GM23248 (cell line): ENCODE data around the gene ZNF41.

Experiments used
- EZH2 ChIP-seq: fragments of 200-600 bp; sonication (generic); IDR thresholded peaks from 2 replicates; pipeline ENCODE4 v1.6.1; 2018; ENCODE audit warnings: antibody characterized with exemption, mild to moderate bottlenecking; ENCODE audit not compliant: insufficient read depth, poor library complexity, severe bottlenecking
- EZH2phosphoT487 ChIP-seq: fragments of 200-600 bp; sonication (generic); IDR thresholded peaks from 2 replicates; pipeline ENCODE4 v1.6.1; 2018; ENCODE audit warnings: antibody characterized with exemption, moderate library complexity, mild to moderate bottlenecking, low read depth; ENCODE audit not compliant: insufficient read depth

DNA sequence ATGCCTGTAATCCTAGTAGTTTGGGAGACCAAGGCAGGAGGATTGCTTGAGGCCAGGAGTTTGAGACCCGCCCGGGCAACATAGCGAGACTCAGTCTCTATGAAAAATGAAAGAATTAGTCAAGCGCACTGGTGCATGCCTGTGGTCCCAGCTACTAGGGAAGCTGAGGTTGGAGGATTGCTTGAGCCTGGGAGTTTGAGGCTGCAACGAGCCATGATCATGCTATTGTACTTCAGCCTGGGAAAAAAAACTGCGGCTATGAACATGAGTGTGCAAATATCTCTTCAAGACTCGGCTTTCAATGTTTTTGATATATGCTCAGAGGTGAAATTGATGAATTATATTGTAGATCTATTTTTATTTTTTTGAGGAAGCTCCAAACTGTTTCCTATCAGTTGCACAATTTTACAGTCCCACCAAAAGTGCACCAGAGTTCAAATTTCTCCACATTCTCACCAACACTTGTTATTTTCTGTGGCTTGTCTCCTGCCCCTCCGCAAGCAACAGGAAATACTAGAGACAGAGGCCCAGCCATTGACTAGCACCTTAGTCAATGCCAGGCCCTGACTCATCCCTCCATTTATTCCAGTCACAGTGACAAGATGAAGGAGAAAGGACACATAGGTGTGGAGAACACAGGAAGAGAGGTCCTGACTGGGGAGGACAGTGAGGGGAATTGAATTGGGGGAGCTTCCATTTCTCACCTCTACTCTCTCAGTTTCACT, 33.1 kb upstream of the ZNF41 start:
- TF ChIP-seq EZH2 (no peak), EZH2phosphoT487 (no peak)
